OCI-LY3 (cell line): ENCODE results near the gene BRWD1.

Experiments used
- CTCF ChIP-seq: fragments of 200-600, 300-600 bp; sonication (generic); IDR thresholded peaks from 2 replicates; pipeline ENCODE4 v1.5.1; 2014; ENCODE audit warnings: antibody characterized with exemption, low read length, low read depth
- EZH2phosphoT487 ChIP-seq: fragments of 200-600 bp; shearing (Covaris generic); IDR thresholded peaks from 2 replicates; pipeline ENCODE4 v1.6.1; 2018; ENCODE audit warnings: antibody characterized with exemption, mixed run types, low read depth

- no peak for TF ChIP-seq CTCF
- TF ChIP-seq EZH2phosphoT487: no peak
Observed at GRCh38 chr21:39350094-39351005, 36.9 kb upstream of the BRWD1 start.
